HG03066 (cell line): ENCODE results near the gene DCTN1.
"Not testable (repeated sequence)": the region's sequence is repeated elsewhere in the genome, so short reads cannot be mapped to it uniquely, and the experiment has no call there.

Experiments
- ATAC-seq: cut with Tn5 transposase; IDR thresholded peaks from one replicate; pipeline ENCODE4 v1.9.1; 2021; ENCODE audit warnings: low read depth; ENCODE audit not compliant: unreplicated experiment

The DCTN1 gene

DNA sequence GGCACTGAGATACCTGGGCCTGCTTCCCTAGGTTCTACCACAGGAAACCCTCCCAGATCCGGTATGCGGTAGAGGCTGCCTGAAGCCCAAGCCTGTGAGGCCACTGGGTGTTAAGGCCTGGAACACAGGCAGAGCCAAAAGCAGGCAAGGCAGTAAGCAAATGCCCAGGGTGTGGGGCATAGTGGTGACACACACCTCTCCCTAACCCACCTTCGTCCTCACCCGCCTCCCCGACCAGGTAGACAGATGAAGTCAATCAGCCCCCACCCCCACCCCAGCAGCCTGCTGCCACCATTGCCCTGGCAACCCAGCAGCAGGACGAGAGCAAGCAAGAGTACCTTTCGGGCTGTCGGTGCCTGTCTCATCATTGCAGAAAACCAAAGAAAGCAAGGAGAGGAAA is 6.1 kb downstream of the DCTN1 start:
- no peak for ATAC-seq

DNA sequence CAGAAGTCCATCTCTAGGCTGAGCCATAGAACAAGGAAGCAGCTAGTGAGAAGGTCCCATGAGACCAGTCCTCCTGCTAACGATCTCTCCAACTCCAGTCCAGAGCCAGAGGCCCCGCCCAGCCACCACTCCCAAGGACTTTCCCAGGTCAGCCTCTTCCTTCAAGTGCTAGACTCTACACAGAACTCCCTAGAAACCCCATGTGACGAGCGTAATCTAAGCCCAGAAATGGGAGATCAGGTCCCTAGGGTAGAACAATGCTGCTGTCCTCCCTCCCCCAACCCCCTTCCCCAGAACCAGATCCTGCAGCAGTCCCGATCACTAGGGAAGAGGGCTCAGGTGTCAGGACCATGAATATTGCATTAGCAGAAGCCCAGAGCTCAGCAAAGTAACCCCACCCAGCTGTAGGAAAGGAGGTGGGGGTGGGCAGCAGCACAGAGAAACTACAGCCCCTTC is 6.9 kb downstream of the DCTN1 start:
- no peak for ATAC-seq

DNA sequence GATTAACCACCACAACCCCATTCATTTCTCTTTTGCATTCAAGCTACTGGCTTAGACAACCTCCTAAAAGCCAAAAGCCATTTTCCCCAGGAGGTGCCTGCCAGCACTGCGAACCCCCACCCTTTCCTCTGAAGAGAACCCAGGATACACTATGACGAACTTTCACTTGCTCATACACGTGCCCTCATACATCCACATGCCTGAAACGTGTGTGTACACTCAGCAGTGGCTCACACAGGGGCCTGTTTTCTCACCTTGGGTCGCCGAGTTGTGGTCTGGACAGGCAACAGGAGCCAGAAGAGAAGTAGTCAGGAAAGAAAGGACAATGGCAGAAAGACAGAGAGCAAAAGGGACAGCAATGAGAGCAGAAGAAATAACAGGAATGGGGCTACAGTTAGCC is 7.4 kb downstream of the DCTN1 start:
- no peak for ATAC-seq

DNA sequence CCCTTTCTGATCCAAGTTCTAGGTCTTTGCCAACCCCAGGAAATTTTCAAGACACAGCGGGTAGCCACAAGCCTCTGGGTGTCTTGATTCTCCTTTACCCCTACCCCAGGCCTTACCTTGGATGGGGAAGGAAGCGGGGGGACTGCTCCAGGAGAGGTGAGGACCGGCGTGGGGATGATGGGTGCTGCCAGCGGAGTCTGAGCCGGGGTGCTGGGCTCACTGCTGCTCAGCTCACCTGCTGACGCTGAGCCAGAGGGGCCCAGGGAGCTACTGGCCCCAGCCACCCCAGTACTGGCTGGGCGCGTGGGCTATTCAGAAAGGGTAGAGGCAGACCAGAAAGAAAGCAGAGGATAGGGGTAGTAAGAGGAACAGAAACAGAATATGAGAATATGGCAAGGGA is 8.7 kb downstream of the DCTN1 start:
- ATAC-seq = no peak

DNA sequence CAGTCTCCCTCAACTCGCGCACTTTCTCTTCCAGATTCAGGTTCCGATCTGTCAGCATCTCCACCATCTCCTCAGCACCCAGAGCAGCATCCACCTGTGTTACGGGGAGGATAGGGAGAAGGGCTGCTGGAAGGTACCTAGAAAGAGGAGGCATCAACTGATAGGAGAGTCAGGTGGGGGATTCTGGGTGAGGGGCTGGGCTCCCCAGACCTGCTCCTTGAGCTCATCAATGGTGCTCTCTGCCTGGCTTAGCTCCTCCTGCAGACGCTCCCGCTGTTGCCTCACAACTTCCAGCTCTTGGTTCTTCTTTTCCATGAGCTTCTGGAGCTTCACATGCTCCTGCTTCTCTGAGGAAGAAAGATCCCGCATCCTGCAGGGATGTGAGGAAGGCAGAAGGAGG is 10.1 kb downstream of the DCTN1 start:
- no peak for ATAC-seq

DNA sequence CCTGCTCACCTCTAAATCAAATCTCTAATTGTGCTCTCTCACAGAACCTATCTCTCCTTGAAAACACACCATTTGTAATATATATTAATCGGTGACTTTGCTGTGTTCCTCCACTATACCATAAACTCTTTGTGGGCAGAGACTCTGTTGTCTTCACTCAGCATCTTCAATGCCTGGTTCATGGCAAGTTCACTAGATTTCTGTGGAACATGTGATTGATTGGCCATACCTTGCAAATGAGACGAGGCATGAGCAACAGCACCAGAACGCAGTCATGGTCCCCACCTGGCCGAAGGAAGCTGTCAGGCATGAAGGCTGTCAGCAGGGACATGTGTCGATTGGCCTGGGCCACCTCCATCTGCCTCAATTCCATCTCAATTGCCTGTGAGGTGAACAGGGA is 11.6 kb downstream of the DCTN1 start:
- ATAC-seq = no peak

DNA sequence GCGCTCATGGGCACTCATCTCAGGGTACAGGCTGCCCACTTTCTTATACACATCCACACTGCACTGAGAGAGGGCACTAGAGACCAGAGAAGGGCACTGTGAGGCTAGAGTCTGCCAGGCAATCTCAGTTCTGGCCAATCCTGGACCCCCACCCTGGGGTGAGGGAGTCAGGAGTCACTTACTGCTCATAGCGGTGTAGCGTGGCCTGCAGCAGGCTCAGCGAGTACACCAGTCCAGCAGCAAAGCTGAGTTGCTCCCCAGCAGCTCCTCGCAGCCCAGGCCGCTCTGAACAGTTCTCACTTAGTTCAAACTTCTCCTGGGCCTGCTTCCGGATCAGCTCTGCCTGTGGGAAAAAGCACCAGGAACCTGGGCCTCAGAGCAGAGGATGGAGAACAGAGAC is 12.3 kb downstream of the DCTN1 start:
- no peak for ATAC-seq

DNA sequence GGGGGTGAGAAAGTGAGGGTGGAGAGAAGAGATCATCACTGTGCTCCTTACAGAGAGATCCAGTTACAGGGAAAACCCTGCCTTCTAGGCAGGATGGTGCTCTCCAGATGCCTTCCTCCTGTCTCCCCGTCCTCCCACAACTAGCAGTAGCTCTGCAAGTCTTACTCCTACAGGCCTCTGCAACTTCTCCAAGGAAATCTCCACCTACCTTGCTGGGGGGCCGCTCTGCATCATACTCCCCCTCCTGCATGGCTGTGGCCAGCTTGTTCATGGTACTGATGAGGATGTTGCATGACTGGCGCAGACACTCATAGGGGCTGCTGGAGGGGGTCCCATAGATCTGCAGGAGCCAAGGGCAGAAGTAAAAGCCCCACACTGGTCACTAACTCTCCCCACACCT is 14.1 kb downstream of the DCTN1 start:
- no peak for ATAC-seq

DNA sequence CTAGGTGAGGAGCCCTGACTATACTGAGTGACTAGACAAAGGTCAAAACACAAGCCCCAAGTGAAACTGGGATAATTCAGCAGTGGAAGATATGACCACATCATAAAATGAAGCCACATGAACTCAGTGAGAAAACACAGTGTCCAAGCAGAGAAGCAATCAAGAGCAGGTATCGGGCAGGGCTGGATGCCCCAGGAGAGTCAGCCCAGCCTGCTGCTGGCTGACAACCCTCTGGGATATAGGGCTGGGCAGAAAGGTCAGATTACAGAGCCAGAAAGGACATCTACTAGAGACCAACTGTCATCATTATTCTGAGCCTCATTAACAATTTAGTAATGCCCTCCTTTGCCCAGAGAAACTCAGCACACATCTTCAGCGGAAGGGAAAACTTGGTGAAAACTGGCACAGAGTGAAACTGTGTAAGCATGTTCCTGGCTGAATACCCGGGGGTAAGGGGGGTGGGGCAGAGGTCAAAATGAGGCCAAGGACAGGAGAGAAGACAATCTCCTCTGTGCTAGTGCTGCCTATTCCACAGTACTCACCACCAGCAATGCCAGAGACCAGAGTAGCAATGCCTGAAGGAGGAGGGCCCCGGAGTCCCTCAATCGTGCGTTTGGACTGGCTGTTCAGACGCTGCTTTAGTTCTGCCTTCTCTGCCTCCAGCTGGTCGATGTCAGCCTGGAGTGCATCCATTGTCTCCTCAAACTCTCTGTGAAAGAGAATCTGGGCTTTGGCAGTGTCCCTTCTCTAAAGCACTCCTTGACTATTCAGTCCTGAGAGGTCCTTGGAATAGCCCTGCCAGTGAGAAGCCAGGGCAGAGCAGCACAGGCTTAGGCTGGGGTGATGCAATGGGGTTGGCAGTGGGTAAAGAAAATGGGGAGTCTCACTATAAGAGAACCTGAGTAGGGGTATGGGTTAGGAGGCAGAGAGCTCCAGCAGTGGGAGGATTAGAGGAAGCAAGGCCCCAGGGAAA is 15.3 kb downstream of the DCTN1 start:
- ATAC-seq = no peak

DNA sequence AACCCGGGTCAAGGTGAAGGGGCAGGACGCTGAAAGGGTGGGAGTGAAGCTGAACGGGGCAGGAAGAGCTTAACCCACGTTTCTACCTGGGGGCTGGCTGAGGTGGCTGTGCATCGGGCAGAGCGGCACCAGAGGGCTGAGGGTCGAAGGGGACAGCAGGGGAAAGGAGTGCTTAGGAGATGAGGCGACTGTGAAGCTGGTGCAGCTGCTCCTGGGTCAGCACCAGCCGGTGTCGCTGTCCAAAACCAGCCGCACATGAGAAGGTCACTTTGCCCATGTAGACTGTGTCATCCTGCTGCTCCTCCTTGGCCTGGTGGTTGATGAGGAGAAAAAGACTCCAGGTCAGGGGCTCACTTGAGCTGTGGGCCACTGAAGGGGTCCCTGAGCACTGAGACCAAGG is 18.8 kb downstream of the DCTN1 start:
- no peak for ATAC-seq

DNA sequence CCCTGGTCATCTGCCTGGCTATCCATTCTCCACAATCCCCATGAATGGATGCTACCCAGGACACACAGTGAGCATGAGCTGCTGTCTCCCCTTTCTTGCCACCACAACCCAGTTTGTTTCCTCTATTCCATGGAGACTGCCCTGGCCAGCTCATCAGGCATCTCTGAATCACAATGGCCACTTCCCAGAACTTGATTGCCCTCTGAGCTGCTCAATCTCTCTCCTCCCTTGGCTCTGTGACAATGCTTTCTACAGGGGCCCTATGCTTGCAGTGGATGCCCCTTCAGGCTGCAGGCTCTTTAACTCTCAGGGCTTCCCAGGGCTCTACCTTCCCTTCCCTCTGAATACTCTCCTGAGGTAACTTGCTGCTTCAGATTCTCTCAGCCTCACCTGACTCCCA is 22.5 kb downstream of the DCTN1 start:
- no peak for ATAC-seq

DNA sequence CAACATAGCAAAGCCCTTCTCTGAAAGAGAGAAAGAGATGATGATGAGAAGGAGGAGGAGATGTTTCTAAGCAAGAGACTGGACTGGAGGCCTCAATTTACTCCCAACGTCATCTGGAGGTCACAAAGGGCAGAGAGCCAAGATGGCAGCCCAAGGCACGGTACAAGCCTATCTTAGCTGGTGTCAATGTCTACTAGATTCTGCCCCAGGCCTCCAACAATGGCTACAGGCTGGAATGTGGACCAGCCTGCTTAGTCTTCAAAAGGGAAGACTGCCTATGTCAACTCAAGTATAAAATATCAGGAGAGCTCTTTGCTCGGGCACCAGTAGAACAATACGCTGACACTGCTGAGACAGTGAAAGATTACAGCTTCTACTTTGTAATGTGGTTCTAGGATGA is 30.2 kb downstream of the DCTN1 start:
- no peak for ATAC-seq

DNA sequence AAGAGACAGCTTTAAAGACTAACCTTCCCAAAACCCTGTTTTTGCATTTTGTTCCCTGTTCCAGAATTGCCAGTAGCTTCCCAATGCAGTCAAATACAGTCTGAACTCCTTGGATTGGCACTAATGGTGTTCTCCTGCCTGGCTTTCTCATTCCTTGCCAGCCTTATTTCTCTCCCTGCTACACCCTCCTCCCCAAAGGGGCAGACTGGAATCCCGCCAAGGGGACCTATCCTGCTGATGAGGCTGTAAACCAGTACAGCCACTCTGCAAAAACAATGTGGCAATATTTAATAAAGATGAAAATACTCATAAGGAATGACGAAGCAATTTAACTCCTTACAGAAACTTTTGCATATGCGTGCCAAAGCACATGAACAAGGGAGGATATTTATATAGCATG is 32.4 kb downstream of the DCTN1 start:
- no peak for ATAC-seq

DNA sequence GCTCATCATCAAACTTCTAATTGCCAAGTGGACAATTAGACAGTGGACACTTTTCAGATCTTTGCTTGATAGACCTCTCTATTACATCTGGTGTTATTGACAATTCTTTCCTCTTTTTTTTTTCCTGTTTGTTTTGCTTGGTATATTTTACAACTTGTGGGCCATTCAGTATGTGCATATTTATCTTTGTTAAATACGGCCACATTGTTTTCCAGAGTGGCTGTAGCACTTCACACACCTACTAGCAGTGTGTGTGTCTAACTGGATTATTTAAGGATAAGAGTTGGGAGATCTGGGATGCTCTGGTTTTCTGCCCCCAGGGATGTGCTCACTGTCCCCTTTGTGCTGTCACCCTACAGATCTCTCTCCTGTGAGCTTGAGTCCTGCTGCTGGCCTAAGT is 32.8 kb downstream of the DCTN1 start:
- no peak for ATAC-seq

DNA sequence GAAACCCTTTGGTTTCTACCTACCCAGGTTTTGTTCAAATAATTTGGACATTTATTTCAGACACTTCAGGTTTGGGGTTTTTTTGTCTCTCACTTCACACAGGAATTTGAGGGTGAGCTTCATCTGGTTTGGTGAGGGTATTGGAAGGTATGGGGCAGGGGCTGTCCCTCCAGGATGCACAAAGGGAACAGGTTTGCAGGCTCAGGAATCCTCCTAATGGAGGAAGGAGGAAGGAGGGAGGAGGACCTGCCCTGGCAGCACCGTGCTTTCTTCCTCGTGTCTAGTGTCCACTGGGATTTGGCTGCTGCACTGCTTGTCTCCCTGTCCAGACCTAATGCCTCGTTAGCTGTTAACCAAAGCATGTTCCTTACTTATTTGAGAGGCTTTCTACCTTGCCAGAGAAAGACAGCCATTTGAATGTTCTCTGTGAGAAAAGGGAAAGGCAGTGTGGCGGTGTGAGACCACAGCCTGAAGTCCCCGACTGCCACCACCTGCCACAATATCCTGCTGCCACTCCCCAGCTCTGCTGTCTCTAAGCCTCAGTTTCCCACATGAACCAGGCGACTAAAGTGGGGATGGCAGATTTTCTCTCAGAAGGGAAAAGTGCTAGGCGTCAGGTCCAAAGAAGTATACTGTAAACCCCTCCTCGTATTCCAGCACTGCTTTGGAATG is 34.7 kb downstream of the DCTN1 start:
- no peak for ATAC-seq

DNA sequence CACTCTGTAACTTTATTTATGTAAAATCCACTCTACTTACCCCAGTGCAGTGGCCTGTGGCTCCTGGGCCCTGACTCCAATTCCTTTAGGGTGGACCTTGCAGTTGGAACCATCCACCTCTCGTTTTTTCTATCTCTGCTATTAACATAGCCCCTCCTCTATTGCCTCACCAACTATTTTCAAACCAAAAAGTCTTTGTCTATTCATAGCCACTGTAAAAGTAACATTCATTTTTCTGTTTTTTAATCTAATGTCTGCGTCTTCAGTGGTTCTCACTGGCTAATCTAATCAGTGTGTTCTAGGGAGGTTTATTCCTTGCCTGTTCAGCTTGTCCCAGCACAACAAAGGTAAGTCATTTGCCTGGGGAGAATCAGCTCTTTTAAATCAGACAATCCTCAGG is 36.8 kb downstream of the DCTN1 start, which contains the start of gene SLC4A5:
Gene SLC4A5 (minus strand): TSS at position 101 of the 400 bp plus-strand sequence. CDS start 28,393 bp downstream, outside the sequence.
- ATAC-seq = no peak

DNA sequence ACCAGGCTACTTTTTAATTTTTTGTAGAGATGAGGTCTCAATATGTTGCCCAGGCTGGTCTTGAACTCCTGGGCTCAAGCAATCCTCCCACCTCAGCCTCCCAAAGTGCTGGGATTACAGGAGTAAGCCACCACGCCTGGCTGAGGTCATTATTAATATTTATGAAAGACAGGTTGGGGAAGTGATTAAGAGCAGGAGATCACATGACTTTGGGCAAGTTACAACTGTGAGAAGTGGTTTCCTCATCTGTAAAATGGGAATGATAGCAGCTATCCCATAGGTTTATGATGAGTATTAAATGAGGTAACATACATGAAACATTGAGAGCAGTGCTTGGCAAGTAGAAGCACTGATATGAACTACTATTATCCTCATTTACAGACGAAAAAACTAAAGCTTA is 43.9 kb downstream of the DCTN1 start:
- ATAC-seq = not testable (repeated sequence)

DNA sequence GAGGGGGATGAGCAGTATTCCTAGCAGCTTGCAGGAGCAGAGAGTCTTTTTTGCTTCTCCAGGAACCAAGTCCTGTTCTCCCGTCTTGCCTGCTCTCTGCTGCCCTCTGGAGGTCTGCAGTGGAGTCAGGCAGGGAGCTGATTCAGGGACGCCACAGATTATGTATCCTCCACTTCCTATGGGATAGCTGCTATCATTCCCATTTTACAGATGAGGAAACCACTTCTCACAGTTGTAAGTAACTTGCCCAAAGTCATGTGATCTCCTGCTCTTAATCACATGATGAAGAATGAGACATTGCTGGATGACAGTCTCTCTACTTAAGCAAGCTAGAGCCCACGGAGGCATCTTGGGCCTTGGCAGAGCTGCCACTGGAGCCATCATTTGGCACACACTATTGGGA is 45.2 kb downstream of the DCTN1 start:
- ATAC-seq = no peak

DNA sequence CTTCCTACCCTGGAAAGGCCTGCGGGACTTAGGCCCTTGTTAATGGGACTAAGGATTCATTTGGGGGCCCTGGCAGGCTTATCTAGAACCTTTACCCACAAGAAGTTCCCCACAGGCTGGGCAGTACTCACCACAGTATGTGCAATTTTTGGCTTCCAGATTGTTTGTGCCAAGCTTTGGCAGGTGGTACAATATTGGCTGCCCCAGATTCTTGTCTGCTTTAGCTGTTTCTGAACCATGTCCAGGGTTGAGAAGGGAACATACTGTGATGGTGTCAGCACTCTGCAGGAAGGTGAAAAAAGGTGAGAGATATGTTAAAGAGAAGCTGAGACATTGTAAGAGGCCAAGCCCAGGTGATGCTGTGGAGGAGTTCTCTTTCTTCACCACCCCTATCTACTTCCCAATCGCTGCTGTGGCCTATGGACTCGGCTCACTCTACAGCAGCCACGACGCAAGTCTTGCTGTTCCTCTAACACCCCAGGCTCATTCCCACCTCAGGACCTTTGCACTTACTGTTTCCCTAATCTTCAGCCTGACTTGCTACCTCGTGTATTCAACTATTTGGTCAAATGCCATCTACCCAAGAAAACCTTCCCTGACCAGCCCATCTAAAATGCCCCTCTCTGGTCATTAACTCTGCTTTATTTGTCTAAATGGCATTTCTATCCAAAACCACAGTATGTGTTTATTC is 46.1 kb downstream of the DCTN1 start:
- no peak for ATAC-seq

DNA sequence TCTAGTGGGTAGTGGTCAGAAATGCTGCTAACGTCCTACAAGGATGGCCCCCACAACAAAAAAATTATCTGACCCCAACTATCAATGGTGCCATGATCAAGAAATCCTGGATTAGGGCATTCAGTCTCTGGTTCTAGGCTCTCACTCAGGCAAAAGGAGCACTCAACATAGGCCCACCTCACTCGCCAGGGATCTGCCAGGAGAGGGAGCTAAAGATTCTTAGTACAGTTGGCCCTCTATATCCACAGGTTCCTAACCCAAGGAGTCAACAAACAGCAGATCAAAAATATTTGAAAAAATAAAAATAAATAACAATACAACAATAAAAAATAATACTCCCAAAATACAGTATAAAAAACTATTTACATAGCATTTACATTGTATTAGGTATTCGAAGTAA is 46.9 kb downstream of the DCTN1 start:
- no peak for ATAC-seq

DNA sequence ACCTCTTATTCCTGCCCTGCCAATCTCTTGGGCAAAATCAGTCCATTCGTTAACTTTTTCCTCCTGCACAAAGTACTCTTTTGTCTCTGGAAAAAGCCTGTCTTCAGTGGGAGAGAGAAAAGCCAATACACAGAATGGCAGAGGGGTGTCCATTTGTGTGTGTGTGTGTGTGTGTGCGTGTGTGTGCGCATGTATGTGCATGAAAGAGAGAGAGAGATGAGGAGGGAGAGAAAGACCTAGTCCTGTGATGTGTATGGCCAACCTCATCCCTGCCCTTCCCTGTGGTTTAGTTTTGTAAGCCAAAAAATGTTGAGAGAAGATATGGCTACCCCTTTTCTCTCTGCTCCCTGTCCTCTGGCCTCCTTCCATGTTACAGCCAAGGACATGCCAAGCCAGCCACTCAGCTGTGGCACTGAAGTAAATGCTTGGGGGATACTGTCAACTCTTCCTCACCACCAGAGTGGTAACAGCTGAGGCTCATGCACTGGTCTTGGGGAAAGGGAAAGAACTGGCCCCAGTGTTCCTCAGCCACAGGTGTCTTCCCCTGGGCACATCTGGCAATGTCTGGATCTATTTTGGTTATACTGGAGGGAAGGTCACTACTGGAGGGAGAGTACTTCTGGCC is 47.4 kb downstream of the DCTN1 start:
- ATAC-seq = no peak
